Spleen (tissue), 11 donors: Measurements from ENCODE around the gene OTOG. TPM values are rescaled to one million over a fixed set of nuclear protein-coding genes. Genes with fewer than 3 reads are reported as not detected.

Experiments
- DNase-seq: peaks from one replicate; pipeline ENCODE4 v3.0.0-alpha.2; 2020
- H3K27ac ChIP-seq, 8 donors: fragments of 200-600 bp; sonication (generic) in 7 of 8; 1 replicate in 4 of 8; 2 replicates in 4 of 8; pipeline versions ENCODE4 v1.5.0 to v1.8.0; 2016 to 2021; ENCODE audit warnings: inconsistent platforms in 4 of 8, mild to moderate bottlenecking in 4 of 8, moderate library complexity in 1 of 8
- H3K27me3 ChIP-seq, 7 donors: fragments of 200-600 bp; sonication (generic) in 6 of 7; replicated peaks in 1 of 7; 1 replicate in 4 of 7; 2 replicates in 3 of 7; pipeline versions ENCODE4 v1.5.0 to v1.8.0; 2016 to 2021; ENCODE audit warnings: inconsistent platforms in 3 of 7, mild to moderate bottlenecking in 1 of 7
- H3K36me3 ChIP-seq, 6 donors: fragments of 200-600 bp; sonication (generic) in 5 of 6; 1 replicate in 4 of 6; 2 replicates in 2 of 6; pipeline versions ENCODE4 v1.5.0 to v1.8.0; 2016 to 2021; ENCODE audit warnings: inconsistent platforms in 2 of 6
- H3K4me1 ChIP-seq, 6 donors: fragments of 200-600 bp; sonication (generic) in 5 of 6; 1 replicate in 3 of 6; 2 replicates in 3 of 6; pipeline versions ENCODE4 v1.5.0 to v1.8.0; 2016 to 2021; ENCODE audit warnings: inconsistent platforms in 3 of 6
- H3K4me3 ChIP-seq, 8 donors: fragments of 200-600 bp; sonication (generic) in 7 of 8; 1 replicate in 4 of 8; 2 replicates in 4 of 8; pipeline versions ENCODE4 v1.5.0 to v1.8.0; 2016 to 2021; ENCODE audit warnings: inconsistent platforms in 4 of 8, mild to moderate bottlenecking in 4 of 8, moderate library complexity in 2 of 8
- H3K9me3 ChIP-seq, 8 donors: fragments of 200-600 bp; sonication (generic) in 7 of 8; 1 replicate in 4 of 8; 2 replicates in 4 of 8; pipeline versions ENCODE4 v1.5.0 to v1.8.0; 2016 to 2021; ENCODE audit warnings: inconsistent platforms in 4 of 8
- POLR2A ChIP-seq, 3 donors: fragments of 450-650 bp; IDR thresholded peaks; one replicate each; pipeline ENCODE4 v1.5.1; 2017; ENCODE audit warnings: antibody characterized with exemption in 3 of 3, mild to moderate bottlenecking in 1 of 3
- POLR2AphosphoS5 ChIP-seq, 3 donors: sonication (generic); formaldehyde crosslinking; IDR thresholded peaks; one replicate each; pipeline ENCODE4 v1.5.1; 2017; ENCODE audit warnings: antibody characterized with exemption in 3 of 3
- WGBS, 5 donors: extraction: QIAGEN DNeasy Blood & Tissue Kit in 3 of 5; methylation state at CpG; one replicate each; pipeline versions ENCODE4 v1.1.5 to v1.1.7; 2013 to 2018; 5-methylcytosine and 5-hydroxymethylcytosine counted together
- intact Hi-C: fragments of 100-400 bp; cut with DNase I; formaldehyde crosslinking; loops from one replicate; pipeline ENCODE4 v1.15.0; 2023; ENCODE audit warnings: low total_unique reads
- polyA plus RNA-seq, 3 donors: library from polyadenylated mRNA; stranded (reverse); fragments of 200-250 nt; gene quantifications; one replicate each; pipeline ENCODE4 v1.2.1, GENCODE V29; 2013
- total RNA-seq, 7 donors: library from RNA; depleted of rRNA in 3 of 7; stranded (reverse); fragments of >200 nt in 3 of 7; fragmentation: NEBNext Ultra II Directional in 4 of 7; extraction: Animal tissue kit (Norgen Biotek cat#: 25700) in 4 of 7; gene quantifications; one replicate each; pipeline versions ENCODE4 v1.1.0 to v1.2.1, GENCODE V29; 2016 to 2021
- TF ChIP-seq, protein P1 (sequence below), 11 experiments: fragments of 200-600 bp in 7 of 11; fragments of 450-650 bp in 4 of 11; sonication (generic) in 4 of 11; IDR thresholded peaks in 8 of 11; conservative IDR thresholded peaks in 3 of 11; 1 replicate in 7 of 11; 2 replicates in 4 of 11; pipeline versions ENCODE4 v1.4.0 to v1.8.0; 2016 to 2021; ENCODE audit warnings: antibody characterized with exemption in 11 of 11, inconsistent platforms in 4 of 11, mild to moderate bottlenecking in 1 of 11
- donor health status: healthy with polysubstance abuse.
- donor health status: DM: no; HTN: no; CAD: no; lungs with moderate emphysema.
- donor health status: DM: no; HTN: no; CAD: no.
- donor health status: Bipolar disorder and iron deficiency.
- donor health status: healthy.
- donor health status: DM: no; HTN: no; CAD: no.
- donor health status: DM: yes; HTN: yes; CAD: no.

The OTOG gene
- total and polyA plus RNA-seq, 10 donors: not detected

DNA sequence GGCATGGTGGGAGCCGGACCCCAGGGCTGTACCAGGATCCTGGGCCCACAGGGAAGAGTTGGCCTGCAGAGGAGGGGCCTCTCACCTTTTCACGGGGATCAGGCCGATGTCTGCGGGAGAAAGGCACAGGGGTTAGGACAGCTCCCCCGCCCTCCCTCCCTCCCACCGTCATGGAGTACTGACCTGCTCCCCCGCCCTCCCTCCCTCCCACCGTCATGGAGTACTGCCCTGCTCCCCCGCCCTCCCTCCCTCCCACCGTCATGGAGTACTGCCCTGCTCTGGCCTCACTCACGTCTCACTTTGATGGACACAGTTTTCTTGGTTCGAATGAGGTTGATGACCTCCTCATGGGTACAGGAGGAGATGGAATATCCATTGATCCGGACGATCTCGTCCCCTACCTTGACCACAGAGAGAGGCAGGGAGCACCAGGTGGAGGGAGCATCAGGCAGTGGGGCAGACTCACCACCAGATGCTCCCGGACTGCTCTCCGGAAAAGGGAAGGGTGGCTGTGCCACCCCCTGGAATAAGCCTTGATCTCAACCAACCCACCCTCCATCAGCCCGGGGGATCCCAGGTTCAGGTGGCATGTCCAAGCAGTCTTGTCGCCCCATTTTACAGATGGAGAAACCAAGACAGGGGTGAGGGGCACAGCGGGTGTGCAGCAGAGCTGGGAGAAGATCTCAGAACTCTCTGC, 20.0 kb upstream of the OTOG start:
- WGBS, 5 donors: 81 to 91% (median 85%) methylated on average over 19 to 20 of the region's 20 CpGs
- H3K36me3 ChIP-seq: no peaks in the 10 kb centered on the region
- peaks cover 0 to 16% (median 9%) of the 10 kb centered on the region in 6 donors for H3K4me1 ChIP-seq
- intact Hi-C loops: no loop called here
- H3K9me3 ChIP-seq: no peaks in the 10 kb centered on the region
- peaks cover 0 to 35% (median 0%) of the 10 kb centered on the region in 7 donors for H3K27me3 ChIP-seq
- H3K4me3 ChIP-seq: no peak overlapping the region
- no peak overlapping the region for H3K27ac ChIP-seq
- no peak for TF ChIP-seq POLR2AphosphoS5 (IDR thresholded peaks at IDR 0.05)
- no peak for TF ChIP-seq POLR2A (IDR thresholded peaks at IDR 0.05)
- TF ChIP-seq, protein P1, sequence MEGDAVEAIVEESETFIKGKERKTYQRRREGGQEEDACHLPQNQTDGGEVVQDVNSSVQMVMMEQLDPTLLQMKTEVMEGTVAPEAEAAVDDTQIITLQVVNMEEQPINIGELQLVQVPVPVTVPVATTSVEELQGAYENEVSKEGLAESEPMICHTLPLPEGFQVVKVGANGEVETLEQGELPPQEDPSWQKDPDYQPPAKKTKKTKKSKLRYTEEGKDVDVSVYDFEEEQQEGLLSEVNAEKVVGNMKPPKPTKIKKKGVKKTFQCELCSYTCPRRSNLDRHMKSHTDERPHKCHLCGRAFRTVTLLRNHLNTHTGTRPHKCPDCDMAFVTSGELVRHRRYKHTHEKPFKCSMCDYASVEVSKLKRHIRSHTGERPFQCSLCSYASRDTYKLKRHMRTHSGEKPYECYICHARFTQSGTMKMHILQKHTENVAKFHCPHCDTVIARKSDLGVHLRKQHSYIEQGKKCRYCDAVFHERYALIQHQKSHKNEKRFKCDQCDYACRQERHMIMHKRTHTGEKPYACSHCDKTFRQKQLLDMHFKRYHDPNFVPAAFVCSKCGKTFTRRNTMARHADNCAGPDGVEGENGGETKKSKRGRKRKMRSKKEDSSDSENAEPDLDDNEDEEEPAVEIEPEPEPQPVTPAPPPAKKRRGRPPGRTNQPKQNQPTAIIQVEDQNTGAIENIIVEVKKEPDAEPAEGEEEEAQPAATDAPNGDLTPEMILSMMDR (IDR thresholded peaks at IDR 0.05 in 8 of 11, conservative IDR thresholded peaks at IDR 0.05 in 3 of 11): no peak
- DNase-seq: no peak

DNA sequence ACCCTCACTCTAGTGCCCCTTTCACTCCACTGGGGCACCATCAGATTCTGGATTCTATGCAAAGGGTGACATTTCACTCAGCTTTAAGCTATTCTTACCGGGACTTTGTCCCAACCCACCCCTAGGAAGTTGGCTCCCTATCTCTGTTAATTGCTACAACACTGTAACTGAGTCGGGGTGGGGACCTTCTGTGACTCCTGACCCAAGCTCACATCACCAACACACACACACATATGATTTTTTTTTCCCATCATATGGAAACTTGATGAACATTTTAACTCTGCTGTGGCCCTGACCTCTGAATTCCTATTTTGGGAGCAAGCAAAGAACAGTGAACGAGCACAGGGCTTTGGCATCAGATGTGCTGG, 19.4 kb upstream of the OTOG start:
- Histone ChIP-seq H3K9me3 (no peaks in the 10 kb centered on the region), H3K27me3 (peaks cover 0 to 38% (median 0%) of the 10 kb centered on the region in 7 donors), H3K4me3 (no peak overlapping the region), H3K27ac (no peak overlapping the region), H3K36me3 (no peaks in the 10 kb centered on the region), H3K4me1 (peaks cover 0 to 16% (median 9%) of the 10 kb centered on the region in 6 donors)
- WGBS, 5 donors: 47 to 78% (median 68%) methylated on average over 3 of the region's 3 CpGs
- TF ChIP-seq POLR2A (IDR thresholded peaks at IDR 0.05): no peak
- TF ChIP-seq, protein P1 (IDR thresholded peaks at IDR 0.05 in 8 of 11, conservative IDR thresholded peaks at IDR 0.05 in 3 of 11): no peak
- TF ChIP-seq POLR2AphosphoS5 (IDR thresholded peaks at IDR 0.05): no peak
- intact Hi-C loops: no loop called here
- DNase-seq: no peak

DNA sequence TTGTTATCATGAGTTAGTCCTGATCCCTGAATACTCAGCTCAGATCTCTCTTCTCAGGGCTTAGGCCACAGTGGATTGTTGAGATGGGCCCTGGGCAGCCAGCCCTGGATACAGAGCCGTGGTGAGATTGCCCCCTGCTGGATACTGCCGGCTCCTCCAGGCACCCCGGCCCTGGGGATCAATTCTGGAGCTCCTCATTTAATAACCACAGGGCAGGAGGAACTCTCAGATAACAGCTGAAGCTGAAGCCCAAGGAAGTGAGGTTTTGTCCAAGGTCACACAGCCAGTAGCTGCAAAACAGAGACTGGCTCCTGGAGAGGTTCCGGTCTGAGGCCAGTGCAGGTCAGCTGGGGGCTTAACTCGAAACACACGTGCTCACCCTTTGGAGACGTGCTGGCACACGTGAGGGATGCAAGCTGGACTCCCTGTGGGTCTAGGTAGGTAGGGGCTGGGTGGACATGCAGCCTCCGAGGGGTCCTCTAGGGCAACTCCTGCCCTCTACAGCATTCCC, 18.8 kb upstream of the OTOG start:
- 39 to 58% (median 46%) methylated on average over 7 to 9 of the region's 9 CpGs for WGBS, 5 donors
- no peaks in the 10 kb centered on the region for H3K9me3 ChIP-seq
- no peak overlapping the region for H3K27ac ChIP-seq
- no peak overlapping the region for H3K4me3 ChIP-seq
- H3K4me1 ChIP-seq: peaks cover 0 to 16% (median 9%) of the 10 kb centered on the region in 6 donors
- H3K36me3 ChIP-seq: no peaks in the 10 kb centered on the region
- TF ChIP-seq POLR2AphosphoS5 (IDR thresholded peaks at IDR 0.05): no peak
- TF ChIP-seq, protein P1 (IDR thresholded peaks at IDR 0.05 in 8 of 11, conservative IDR thresholded peaks at IDR 0.05 in 3 of 11): peak; percentile 25 to 83 (median 71)
- peaks cover 0 to 38% (median 0%) of the 10 kb centered on the region in 7 donors for H3K27me3 ChIP-seq
- no peak for DNase-seq
- intact Hi-C loops: no loop called here
